Kidney (tissue), 14 donors: ENCODE data around the gene PPP4R1. TPM values are rescaled to one million over a fixed set of nuclear protein-coding genes. Genes with fewer than 3 reads are reported as not detected.

Source experiments
- DNase-seq, 5 donors: peaks; one replicate each; pipeline ENCODE4 v3.0.0-alpha.2; 2013 to 2020
- FAIRE-seq: peaks from 2 replicates; lab custom pipeline; 2012; peaks lifted over from hg19 to GRCh38; lab: Jason Lieb, UNC
- H3K27ac ChIP-seq, 2 donors: one replicate each; pipeline ENCODE4 v1.7.0; 2013; ENCODE audit warnings: low read depth in 2 of 2, low read length in 2 of 2, inconsistent platforms in 1 of 2
- H3K27me3 ChIP-seq: one replicate; pipeline ENCODE4 v1.7.1; 2013; ENCODE audit warnings: low read length, inconsistent platforms; ENCODE audit not compliant: control insufficient read depth, insufficient read depth
- H3K36me3 ChIP-seq, 3 donors: one replicate each; pipeline versions ENCODE4 v1.7.0 to v1.7.1; 2013; ENCODE audit warnings: low read length in 3 of 3, control low read depth in 1 of 3, inconsistent platforms in 1 of 3; ENCODE audit not compliant: insufficient read depth in 3 of 3, control insufficient read depth in 2 of 3
- H3K4me1 ChIP-seq, 3 donors: one replicate each; pipeline versions ENCODE4 v1.7.0 to v1.7.1; 2013; ENCODE audit warnings: low read length in 3 of 3, inconsistent platforms in 1 of 3, low read depth in 1 of 3; ENCODE audit not compliant: control insufficient read depth in 2 of 3, insufficient read depth in 2 of 3
- H3K4me3 ChIP-seq, 3 donors: one replicate each; pipeline versions ENCODE4 v1.7.0 to v1.8.1; 2013; ENCODE audit warnings: low read length in 3 of 3, control low read depth in 1 of 3, inconsistent platforms in 1 of 3
- H3K9ac ChIP-seq, 3 donors: one replicate each; pipeline versions ENCODE4 v1.7.0 to v1.7.1; 2013; ENCODE audit warnings: low read length in 3 of 3, control low read depth in 1 of 3, inconsistent platforms in 1 of 3
- H3K9me3 ChIP-seq, 3 donors: one replicate each; pipeline versions ENCODE4 v1.7.0 to v1.7.1; 2013; ENCODE audit warnings: low read length in 3 of 3, control low read depth in 1 of 3, inconsistent platforms in 1 of 3; ENCODE audit not compliant: control insufficient read depth in 2 of 3, insufficient read depth in 1 of 3
- intact Hi-C: fragments of 100-400 bp; cut with DNase I; formaldehyde crosslinking; loops from one replicate; pipeline ENCODE4 v1.11.1; 2022
- polyA plus RNA-seq: library from polyadenylated mRNA; stranded (reverse); fragments of 350-450 nt; fragmentation: Illumina TruSeq; extraction: RNeasy Lipid Tissue Mini Kit (QIAGEN cat#74804); gene quantifications from one replicate; pipeline ENCODE4 v1.2.3, GENCODE V29; 2014; ENCODE audit warnings: low read depth, low replicate concordance; ENCODE audit not compliant: insufficient read depth
- total RNA-seq: library from RNA; stranded (reverse); fragmentation: NEBNext Ultra II Directional; extraction: Animal tissue kit (Norgen Biotek cat#: 25700); gene quantifications from one replicate; pipeline ENCODE4 v1.2.1, GENCODE V29; 2021
- TF ChIP-seq, protein P1 (sequence below): IDR thresholded peaks from 3 replicates; pipeline ENCODE4 v1.5.1; 2012; ENCODE audit warnings: mild to moderate bottlenecking, moderate library complexity, borderline replicate concordance; ENCODE audit not compliant: insufficient read depth; ENCODE audit errors: extremely low read depth
- donor health status: control.
- donor health status: control.
- donor health status: control.
- donor health status: control.
- donor health status: control.
- donor health status: DM: yes; HTN: yes; CAD: no.
- donor health status: Normal renal cell carcinoma (clear cell type).

Gene PPP4R1
- total and polyA plus RNA-seq, 2 donors from 2014 or later = 23.9 to 122 TPM

DNA sequence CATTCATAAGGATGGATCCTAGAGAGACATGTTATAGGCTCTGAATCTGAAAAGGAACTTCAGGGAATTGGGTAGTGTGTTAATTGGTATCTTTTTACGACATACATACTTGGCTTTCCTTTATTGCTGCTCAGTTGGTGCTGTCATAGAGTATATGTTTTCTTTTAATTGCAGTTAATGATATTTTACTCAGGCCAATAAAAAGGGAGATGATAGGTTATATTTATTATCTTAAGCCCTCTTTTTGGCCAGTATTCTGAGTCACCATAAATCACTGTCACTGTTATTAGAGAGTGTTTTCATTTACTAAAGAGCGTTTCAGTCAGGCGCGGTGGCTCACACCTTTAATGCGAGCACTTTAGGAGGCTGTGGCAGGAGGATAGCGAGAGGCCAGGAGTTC, 91.4 kb downstream of the PPP4R1 start:
- intact Hi-C loops = no loop called here
- Histone ChIP-seq H3K9me3 (no peaks in the 10 kb centered on the region), H3K4me1 (no peaks in the 10 kb centered on the region), H3K27ac (no peak overlapping the region), H3K36me3 (peaks cover 2 to 12% (median 5%) of the 10 kb centered on the region in 3 donors), H3K4me3 (no peak overlapping the region), H3K9ac (no peak overlapping the region), H3K27me3 (no peaks in the 10 kb centered on the region)
- no peak for DNase-seq
- TF ChIP-seq, protein P1, sequence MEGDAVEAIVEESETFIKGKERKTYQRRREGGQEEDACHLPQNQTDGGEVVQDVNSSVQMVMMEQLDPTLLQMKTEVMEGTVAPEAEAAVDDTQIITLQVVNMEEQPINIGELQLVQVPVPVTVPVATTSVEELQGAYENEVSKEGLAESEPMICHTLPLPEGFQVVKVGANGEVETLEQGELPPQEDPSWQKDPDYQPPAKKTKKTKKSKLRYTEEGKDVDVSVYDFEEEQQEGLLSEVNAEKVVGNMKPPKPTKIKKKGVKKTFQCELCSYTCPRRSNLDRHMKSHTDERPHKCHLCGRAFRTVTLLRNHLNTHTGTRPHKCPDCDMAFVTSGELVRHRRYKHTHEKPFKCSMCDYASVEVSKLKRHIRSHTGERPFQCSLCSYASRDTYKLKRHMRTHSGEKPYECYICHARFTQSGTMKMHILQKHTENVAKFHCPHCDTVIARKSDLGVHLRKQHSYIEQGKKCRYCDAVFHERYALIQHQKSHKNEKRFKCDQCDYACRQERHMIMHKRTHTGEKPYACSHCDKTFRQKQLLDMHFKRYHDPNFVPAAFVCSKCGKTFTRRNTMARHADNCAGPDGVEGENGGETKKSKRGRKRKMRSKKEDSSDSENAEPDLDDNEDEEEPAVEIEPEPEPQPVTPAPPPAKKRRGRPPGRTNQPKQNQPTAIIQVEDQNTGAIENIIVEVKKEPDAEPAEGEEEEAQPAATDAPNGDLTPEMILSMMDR = no peak
- no peak for FAIRE-seq

DNA sequence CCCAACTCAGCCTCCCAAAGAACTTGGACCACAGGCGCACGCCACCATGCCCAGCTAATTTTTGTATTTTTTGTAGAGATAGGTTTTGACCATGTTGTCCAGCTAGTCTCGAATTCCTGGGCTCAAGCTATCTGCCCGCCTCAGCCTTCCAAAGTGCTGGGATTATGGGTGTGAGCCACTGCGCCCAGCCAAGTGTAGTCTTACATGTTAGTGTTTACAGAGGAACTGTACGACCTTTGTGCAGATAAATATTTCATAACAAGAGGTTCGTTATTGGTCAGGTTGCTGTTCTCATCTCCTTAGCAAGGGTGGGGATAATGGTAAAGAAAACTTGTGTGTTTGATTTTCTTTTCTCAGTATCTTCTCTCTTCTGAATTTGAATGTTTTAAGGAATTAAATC, 92.6 kb downstream of the PPP4R1 start:
- Histone ChIP-seq H3K36me3 (peaks cover 2 to 12% (median 11%) of the 10 kb centered on the region in 3 donors), H3K27ac (no peak overlapping the region), H3K27me3 (no peaks in the 10 kb centered on the region), H3K4me1 (no peaks in the 10 kb centered on the region), H3K9ac (no peak overlapping the region), H3K4me3 (no peak overlapping the region), H3K9me3 (no peaks in the 10 kb centered on the region)
- TF ChIP-seq, protein P1 = no peak
- DNase-seq (no peak), FAIRE-seq (no peak)
- intact Hi-C loops = no loop called here

GRCh38 chr18:9520666-9521065, 93.7 kb downstream of the PPP4R1 start:
- Histone ChIP-seq H3K4me3 (no peak overlapping the region), H3K27me3 (no peaks in the 10 kb centered on the region), H3K4me1 (no peaks in the 10 kb centered on the region), H3K9ac (no peak overlapping the region), H3K36me3 (peaks cover 2 to 12% (median 11%) of the 10 kb centered on the region in 3 donors), H3K9me3 (no peaks in the 10 kb centered on the region), H3K27ac (no peak overlapping the region)
- TF ChIP-seq, protein P1 = no peak
- intact Hi-C loops = no loop called here
- FAIRE-seq (no peak), DNase-seq (no peak)

GRCh38 chr18:9519399-9519798, 95.0 kb downstream of the PPP4R1 start:
- TF ChIP-seq, protein P1 = no peak
- FAIRE-seq = no peak
- Histone ChIP-seq H3K4me1 (no peaks in the 10 kb centered on the region), H3K9ac (no peak overlapping the region), H3K4me3 (no peak overlapping the region), H3K27me3 (no peaks in the 10 kb centered on the region), H3K36me3 (peaks cover 2 to 8% (median 6%) of the 10 kb centered on the region in 3 donors), H3K27ac (no peak overlapping the region), H3K9me3 (no peaks in the 10 kb centered on the region)
- intact Hi-C loops = loop anchor here (10.0 kb wide), 1 partner anchor 365 kb away; no protein-coding TSS in a partner anchor
- DNase-seq = no peak
